DOHH2 (cell line): ENCODE data around the gene MFAP3.

ENCODE experiments used
- H3F3A ChIP-seq: fragments of 200-600 bp; sonication (generic), shearing (Covaris generic); 2 replicates; pipeline ENCODE4 v1.6.0; 2016; ENCODE audit warnings: antibody characterized with exemption, mild to moderate bottlenecking; ENCODE audit not compliant: control insufficient read depth, insufficient read depth
- H3K27ac ChIP-seq: fragments of 200-600 bp; sonication (generic); 2 replicates; pipeline ENCODE4 v1.5.1; 2014; ENCODE audit warnings: low read depth, mild to moderate bottlenecking, low read length, moderate library complexity
- H3K27me3 ChIP-seq: fragments of 200-600 bp; sonication (generic); 2 replicates; pipeline ENCODE4 v1.6.1; 2014; ENCODE audit warnings: mild to moderate bottlenecking, low read length, mixed read lengths; ENCODE audit not compliant: control insufficient read depth
- H3K36me3 ChIP-seq: fragments of 200-600 bp; sonication (generic); 2 replicates; pipeline ENCODE4 v1.6.1; 2014; ENCODE audit warnings: mild to moderate bottlenecking, low read length, moderate library complexity, mixed read lengths; ENCODE audit not compliant: control insufficient read depth
- H3K4me1 ChIP-seq: fragments of 200-600 bp; sonication (generic); 2 replicates; pipeline ENCODE4 v1.6.1; 2014; ENCODE audit warnings: mild to moderate bottlenecking, low read length, mixed read lengths; ENCODE audit not compliant: control insufficient read depth
- H3K4me2 ChIP-seq: fragments of 200-600 bp; sonication (generic); 2 replicates; pipeline ENCODE4 v1.6.0; 2014; ENCODE audit warnings: mild to moderate bottlenecking, low read length, moderate library complexity
- H3K4me3 ChIP-seq: fragments of 200-600 bp; sonication (generic); 2 replicates; pipeline ENCODE4 v1.5.1; 2014; ENCODE audit warnings: mild to moderate bottlenecking, low read length, mixed read lengths
- H3K79me2 ChIP-seq: fragments of 200-600 bp; sonication (generic); 2 replicates; pipeline ENCODE4 v1.6.1; 2014; ENCODE audit warnings: mild to moderate bottlenecking, low read length, mixed read lengths; ENCODE audit not compliant: control insufficient read depth
- H3K9me2 ChIP-seq: fragments of 200-600 bp; sonication (generic); replicated peaks from 2 replicates; pipeline ENCODE4 v1.6.1; 2014; ENCODE audit warnings: mild to moderate bottlenecking, low read length, mixed read lengths; ENCODE audit not compliant: control insufficient read depth
- H3K9me3 ChIP-seq: fragments of 200-600 bp; sonication (generic); 2 replicates; pipeline ENCODE4 v1.6.1; 2014; ENCODE audit warnings: antibody characterized with exemption, low read length, mixed read lengths; ENCODE audit not compliant: control insufficient read depth, insufficient read depth
- H4K20me1 ChIP-seq: fragments of 200-600 bp; sonication (generic); 2 replicates; pipeline ENCODE4 v1.6.0; 2014; ENCODE audit warnings: low read depth, mild to moderate bottlenecking, antibody characterized with exemption, low read length, moderate library complexity; ENCODE audit not compliant: control insufficient read depth, insufficient read depth
- CTCF ChIP-seq: fragments of 200-600 bp; sonication (generic); IDR thresholded peaks from one replicate; pipeline ENCODE4 v1.5.1; 2014; ENCODE audit warnings: antibody characterized with exemption, mild to moderate bottlenecking, low read depth, low read length; ENCODE audit not compliant: poor library complexity, severe bottlenecking

MFAP3 gene

DNA sequence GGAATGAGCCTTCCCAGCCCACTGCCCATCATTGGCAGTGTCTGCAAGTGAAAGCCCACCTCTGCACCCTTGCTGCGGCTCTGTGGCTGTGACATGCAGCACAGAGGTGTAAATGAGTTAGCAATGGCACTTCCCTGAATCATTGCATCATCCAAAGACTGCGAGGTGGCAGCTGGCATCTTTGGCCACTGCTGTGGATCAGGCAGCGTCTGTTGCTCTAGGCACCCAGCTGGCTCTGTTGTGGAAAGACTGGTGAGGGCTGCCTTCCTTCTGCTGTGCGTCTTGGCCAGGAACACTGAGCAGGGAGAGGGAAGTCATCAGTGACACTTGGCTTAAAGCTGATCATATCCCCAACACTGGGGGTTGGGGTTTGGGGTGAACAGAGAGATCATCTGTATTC, 64.5 kb downstream of the MFAP3 start:
- Histone ChIP-seq H3K9me2 (no peaks in the 10 kb centered on the region), H3K36me3 (no peaks in the 10 kb centered on the region), H3K27me3 (no peaks in the 10 kb centered on the region), H3K79me2 (no peaks in the 10 kb centered on the region), H3K27ac (no peak overlapping the region), H3K4me3 (no peak overlapping the region), H4K20me1 (no peaks in the 10 kb centered on the region), H3K9me3 (no peaks in the 10 kb centered on the region), H3K4me1 (no peaks in the 10 kb centered on the region), H3K4me2 (no peak overlapping the region), H3F3A (no peaks in the 10 kb centered on the region)
- TF ChIP-seq CTCF = no peak
